ENCODE results near the gene CCDC134.

DNA sequence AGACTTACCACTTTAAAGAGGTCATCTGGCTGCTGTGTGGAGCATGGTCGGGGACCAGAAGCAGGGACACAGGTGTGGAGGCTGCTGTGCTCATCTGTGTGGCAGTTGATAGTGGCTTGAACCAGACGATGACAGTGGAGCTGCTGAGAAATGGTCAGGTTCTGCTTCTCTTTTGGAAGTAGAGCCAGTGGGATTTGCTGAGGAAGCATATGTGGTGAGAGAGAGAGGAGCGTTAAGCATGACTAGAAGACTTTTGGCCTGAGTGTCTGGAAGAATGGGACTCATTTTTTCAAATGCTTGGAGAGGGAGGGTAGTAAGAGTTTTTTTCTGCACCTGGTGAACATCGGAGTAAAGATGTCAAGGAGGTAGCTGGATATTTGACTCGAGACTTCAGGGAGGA is 20.0 kb downstream of the CCDC134 start:
- no peak for TF ChIP-seq POLR2A (IDR thresholded peaks at IDR 0.05)
- TF ChIP-seq, protein P1, sequence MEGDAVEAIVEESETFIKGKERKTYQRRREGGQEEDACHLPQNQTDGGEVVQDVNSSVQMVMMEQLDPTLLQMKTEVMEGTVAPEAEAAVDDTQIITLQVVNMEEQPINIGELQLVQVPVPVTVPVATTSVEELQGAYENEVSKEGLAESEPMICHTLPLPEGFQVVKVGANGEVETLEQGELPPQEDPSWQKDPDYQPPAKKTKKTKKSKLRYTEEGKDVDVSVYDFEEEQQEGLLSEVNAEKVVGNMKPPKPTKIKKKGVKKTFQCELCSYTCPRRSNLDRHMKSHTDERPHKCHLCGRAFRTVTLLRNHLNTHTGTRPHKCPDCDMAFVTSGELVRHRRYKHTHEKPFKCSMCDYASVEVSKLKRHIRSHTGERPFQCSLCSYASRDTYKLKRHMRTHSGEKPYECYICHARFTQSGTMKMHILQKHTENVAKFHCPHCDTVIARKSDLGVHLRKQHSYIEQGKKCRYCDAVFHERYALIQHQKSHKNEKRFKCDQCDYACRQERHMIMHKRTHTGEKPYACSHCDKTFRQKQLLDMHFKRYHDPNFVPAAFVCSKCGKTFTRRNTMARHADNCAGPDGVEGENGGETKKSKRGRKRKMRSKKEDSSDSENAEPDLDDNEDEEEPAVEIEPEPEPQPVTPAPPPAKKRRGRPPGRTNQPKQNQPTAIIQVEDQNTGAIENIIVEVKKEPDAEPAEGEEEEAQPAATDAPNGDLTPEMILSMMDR (IDR thresholded peaks at IDR 0.05), result no peak

Measured in ovary (tissue), 3 donors.